Left ventricle myocardium inferior (tissue), 1 donor: ENCODE results near the gene ZNF568. TPM values are rescaled to one million over a fixed set of nuclear protein-coding genes. Genes with fewer than 3 reads are reported as not detected.

ENCODE experiments used
- DNase-seq: peaks from one replicate; pipeline ENCODE4 v3.0.0-alpha.2; 2020
- H3K27ac ChIP-seq: fragments of 200-600 bp; replicated peaks from 2 replicates; pipeline ENCODE4 v1.8.0; 2021
- H3K27me3 ChIP-seq: fragments of 200-600 bp; 2 replicates; pipeline ENCODE4 v1.8.0; 2021; ENCODE audit warnings: low read depth
- H3K36me3 ChIP-seq: fragments of 200-600 bp; 2 replicates; pipeline ENCODE4 v1.8.0; 2021
- H3K4me1 ChIP-seq: fragments of 200-600 bp; 2 replicates; pipeline ENCODE4 v1.8.0; 2021
- H3K4me3 ChIP-seq: fragments of 200-600 bp; 2 replicates; pipeline ENCODE4 v1.8.0; 2021; ENCODE audit warnings: mild to moderate bottlenecking, moderate library complexity
- H3K9me3 ChIP-seq: fragments of 200-600 bp; replicated peaks from 2 replicates; pipeline ENCODE4 v1.8.0; 2021
- intact Hi-C: fragments of 100-400 bp; cut with micrococcal nuclease; formaldehyde crosslinking; loops from one replicate; pipeline ENCODE4 v1.11.0; 2022
- total RNA-seq: library from RNA; stranded (reverse); fragmentation: NEBNext Ultra II Directional; extraction: Animal tissue kit (Norgen Biotek cat#: 25700); gene quantifications from one replicate; pipeline ENCODE4 v1.2.1, GENCODE V29; 2021
- TF ChIP-seq, protein P1 (sequence below): fragments of 200-600 bp; IDR thresholded peaks from 2 replicates; pipeline ENCODE4 v1.8.0; 2021; ENCODE audit warnings: antibody characterized with exemption, mild to moderate bottlenecking, borderline replicate concordance
- donor health status: DM: no; HTN: yes; CAD: no; lungs with severe emphysema.

ZNF568 gene
- total RNA-seq, 1 donor from 2014 or later: 7.1 TPM

DNA sequence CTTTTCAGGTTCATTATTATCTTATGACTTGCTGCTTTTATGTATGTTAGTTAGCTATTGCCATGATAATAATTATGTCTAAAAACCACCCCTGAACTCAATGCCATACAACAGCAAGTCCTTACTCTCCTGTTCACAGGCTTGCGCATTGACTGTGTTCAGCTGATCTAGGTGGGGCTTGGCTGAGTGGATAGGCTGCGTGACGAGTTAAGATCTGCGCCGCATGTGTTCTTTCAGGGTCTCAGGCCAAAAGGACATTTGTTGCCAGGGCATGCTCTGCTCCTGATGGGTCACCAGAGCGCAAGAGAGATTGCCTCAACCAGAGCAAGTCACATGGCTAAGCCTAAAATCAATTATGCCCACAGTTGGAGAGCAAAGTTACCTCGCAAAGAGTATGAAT lies 859 bp downstream of the ZNF568 start:
- peak overlapping the region; percentile 97 for H3K27ac ChIP-seq
- no peaks in the 10 kb centered on the region for H3K27me3 ChIP-seq
- H3K9me3 ChIP-seq: peaks cover 23% of the 10 kb centered on the region
- H3K36me3 ChIP-seq: peaks cover 60% of the 10 kb centered on the region
- peaks cover 28% of the 10 kb centered on the region for H3K4me1 ChIP-seq
- no peak for DNase-seq
- intact Hi-C loops: no loop called here
- H3K4me3 ChIP-seq: peak overlapping the region; percentile 82
- TF ChIP-seq, protein P1, sequence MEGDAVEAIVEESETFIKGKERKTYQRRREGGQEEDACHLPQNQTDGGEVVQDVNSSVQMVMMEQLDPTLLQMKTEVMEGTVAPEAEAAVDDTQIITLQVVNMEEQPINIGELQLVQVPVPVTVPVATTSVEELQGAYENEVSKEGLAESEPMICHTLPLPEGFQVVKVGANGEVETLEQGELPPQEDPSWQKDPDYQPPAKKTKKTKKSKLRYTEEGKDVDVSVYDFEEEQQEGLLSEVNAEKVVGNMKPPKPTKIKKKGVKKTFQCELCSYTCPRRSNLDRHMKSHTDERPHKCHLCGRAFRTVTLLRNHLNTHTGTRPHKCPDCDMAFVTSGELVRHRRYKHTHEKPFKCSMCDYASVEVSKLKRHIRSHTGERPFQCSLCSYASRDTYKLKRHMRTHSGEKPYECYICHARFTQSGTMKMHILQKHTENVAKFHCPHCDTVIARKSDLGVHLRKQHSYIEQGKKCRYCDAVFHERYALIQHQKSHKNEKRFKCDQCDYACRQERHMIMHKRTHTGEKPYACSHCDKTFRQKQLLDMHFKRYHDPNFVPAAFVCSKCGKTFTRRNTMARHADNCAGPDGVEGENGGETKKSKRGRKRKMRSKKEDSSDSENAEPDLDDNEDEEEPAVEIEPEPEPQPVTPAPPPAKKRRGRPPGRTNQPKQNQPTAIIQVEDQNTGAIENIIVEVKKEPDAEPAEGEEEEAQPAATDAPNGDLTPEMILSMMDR: no peak

- TF ChIP-seq, protein P1: no peak
- Histone ChIP-seq H3K4me3 (no peak overlapping the region), H3K27me3 (no peaks in the 10 kb centered on the region), H3K9me3 (peaks cover 22% of the 10 kb centered on the region), H3K36me3 (peaks cover 60% of the 10 kb centered on the region), H3K27ac (no peak overlapping the region), H3K4me1 (peaks cover 28% of the 10 kb centered on the region)
- DNase-seq: no peak
- intact Hi-C loops: no loop called here
These were observed 2.0 kb downstream of the ZNF568 start for GRCh38 chr19:36918090-36918489.

- no peaks in the 10 kb centered on the region for H3K4me1 ChIP-seq
- H3K27me3 ChIP-seq: no peaks in the 10 kb centered on the region
- intact Hi-C loops: no loop called here
- H3K9me3 ChIP-seq: peaks cover 85% of the 10 kb centered on the region
- no peak overlapping the region for H3K27ac ChIP-seq
- H3K4me3 ChIP-seq: no peak overlapping the region
- peaks cover 86% of the 10 kb centered on the region for H3K36me3 ChIP-seq
- TF ChIP-seq, protein P1: no peak
- DNase-seq: no peak
These were observed 15.6 kb downstream of the ZNF568 start for GRCh38 chr19:36931684-36932083.

GRCh38 chr19:36939153-36939552 lies 23.0 kb downstream of the ZNF568 start:
- peaks cover 54% of the 10 kb centered on the region for H3K9me3 ChIP-seq
- intact Hi-C loops: no loop called here
- no peak overlapping the region for H3K4me3 ChIP-seq
- H3K27ac ChIP-seq: no peak overlapping the region
- H3K36me3 ChIP-seq: peaks cover 93% of the 10 kb centered on the region
- no peaks in the 10 kb centered on the region for H3K4me1 ChIP-seq
- H3K27me3 ChIP-seq: no peaks in the 10 kb centered on the region
- DNase-seq: no peak
- TF ChIP-seq, protein P1: peak; percentile 17

DNA sequence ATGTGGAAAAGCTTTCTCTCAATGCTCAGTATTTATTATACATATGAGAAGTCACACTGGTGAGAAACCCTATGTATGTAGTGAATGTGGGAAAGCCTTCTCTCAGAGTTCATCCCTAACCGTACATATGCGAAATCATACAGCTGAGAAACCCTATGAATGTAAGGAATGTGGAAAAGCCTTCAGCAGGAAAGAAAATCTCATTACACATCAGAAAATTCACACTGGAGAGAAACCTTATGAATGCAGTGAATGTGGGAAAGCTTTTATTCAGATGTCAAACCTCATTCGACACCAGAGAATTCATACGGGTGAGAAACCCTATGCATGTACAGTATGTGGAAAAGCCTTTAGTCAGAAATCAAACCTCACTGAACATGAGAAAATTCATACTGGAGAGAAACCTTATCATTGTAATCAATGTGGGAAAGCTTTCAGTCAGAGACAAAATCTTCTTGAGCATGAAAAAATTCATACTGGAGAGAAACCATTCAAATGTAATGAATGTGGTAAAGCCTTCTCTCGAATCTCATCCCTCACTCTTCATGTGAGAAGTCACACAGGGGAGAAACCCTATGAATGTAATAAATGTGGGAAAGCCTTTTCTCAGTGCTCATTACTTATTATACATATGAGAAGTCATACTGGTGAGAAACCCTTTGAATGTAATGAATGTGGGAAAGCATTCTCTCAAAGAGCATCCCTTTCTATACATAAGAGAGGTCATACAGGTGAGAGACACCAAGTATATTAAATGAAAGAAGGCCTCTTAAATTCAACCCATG lies 34.4 kb downstream of the ZNF568 start:
- H3K27me3 ChIP-seq: no peaks in the 10 kb centered on the region
- H3K36me3 ChIP-seq: peaks cover 94% of the 10 kb centered on the region
- TF ChIP-seq, protein P1: no peak
- peaks cover 100% of the 10 kb centered on the region for H3K9me3 ChIP-seq
- H3K4me3 ChIP-seq: no peak overlapping the region
- intact Hi-C loops: no loop called here
- H3K4me1 ChIP-seq: no peaks in the 10 kb centered on the region
- H3K27ac ChIP-seq: no peak overlapping the region
- no peak for DNase-seq
